Smooth muscle cell (in vitro differentiated cells): ENCODE results near the gene PBXIP1. TPM values are rescaled to one million over a fixed set of nuclear protein-coding genes. Genes with fewer than 3 reads are reported as not detected.
"Not testable (repeated sequence)": the region's sequence is repeated elsewhere in the genome, so short reads cannot be mapped to it uniquely, and the experiment has no call there.

Experiments
- DNase-seq: peaks from one replicate; lab custom pipeline; 2025; ENCODE audit not compliant: unreplicated experiment; lab: John Stamatoyannopoulos, UW
- H2AFZ ChIP-seq: fragments of 200-600 bp; sonication (generic); 2 replicates; pipeline ENCODE4 v1.6.0; 2016; ENCODE audit warnings: antibody characterized with exemption, low read depth, mild to moderate bottlenecking
- H3F3A ChIP-seq: fragments of 200-600 bp; sonication (generic); 2 replicates; pipeline ENCODE4 v1.6.0; 2017; ENCODE audit warnings: antibody characterized with exemption, low read depth
- H3K27ac ChIP-seq: fragments of 200-600 bp; sonication (generic); 2 replicates; pipeline ENCODE4 v1.5.1; 2016; ENCODE audit warnings: low read depth, mild to moderate bottlenecking
- H3K27me3 ChIP-seq: fragments of 200-600 bp; sonication (generic); 2 replicates; pipeline ENCODE4 v1.6.1; 2016; ENCODE audit warnings: low read depth, mild to moderate bottlenecking
- H3K36me3 ChIP-seq: fragments of 200-600 bp; sonication (generic); 2 replicates; pipeline ENCODE4 v1.5.1; 2016; ENCODE audit warnings: low read depth
- H3K4me1 ChIP-seq: fragments of 200-600 bp; sonication (generic); 2 replicates; pipeline ENCODE4 v1.5.1; 2016; ENCODE audit warnings: low read depth
- H3K4me2 ChIP-seq: fragments of 200-600 bp; sonication (generic); 2 replicates; pipeline ENCODE4 v1.6.0; 2016; ENCODE audit warnings: mild to moderate bottlenecking
- H3K4me3 ChIP-seq: fragments of 200-600 bp; sonication (generic); 2 replicates; pipeline ENCODE4 v1.5.1; 2016; ENCODE audit warnings: mild to moderate bottlenecking
- H3K79me2 ChIP-seq: fragments of 200-600 bp; sonication (generic); 2 replicates; pipeline ENCODE4 v1.6.0; 2016; ENCODE audit warnings: low read depth, mild to moderate bottlenecking
- H3K9ac ChIP-seq: fragments of 200-600 bp; sonication (generic); 2 replicates; pipeline ENCODE4 v1.6.0; 2016; ENCODE audit warnings: low read depth
- H3K9me3 ChIP-seq: fragments of 200-600 bp; sonication (generic); replicated peaks from 2 replicates; pipeline ENCODE4 v1.5.1; 2016; ENCODE audit warnings: low read depth
- H4K20me1 ChIP-seq: fragments of 200-600 bp; sonication (generic); 2 replicates; pipeline ENCODE4 v1.6.0; 2016; ENCODE audit warnings: low read depth
- WGBS: methylation state at CpG from one replicate; pipeline ENCODE4 v1.1.7; 2016; ENCODE audit warnings: low lambda C conversion rate; 5-methylcytosine and 5-hydroxymethylcytosine counted together
- polyA plus RNA-seq: library from polyadenylated mRNA; unstranded; fragments of >200 nt; fragmentation: Nextera tagmentation; extraction: Ambion mirVana; gene quantifications from 2 replicates; pipeline ENCODE4 v1.2.1, GENCODE V29; 2016
- total RNA-seq: library from RNA; depleted of rRNA; stranded (reverse); fragments of >200 nt; gene quantifications from 2 replicates; pipeline ENCODE4 v1.2.3, GENCODE V29; 2014
- TF ChIP-seq, protein P1 (sequence below): fragments of 200-600 bp; sonication (generic); IDR thresholded peaks from 2 replicates; pipeline ENCODE4 v1.5.1; 2017; ENCODE audit warnings: borderline replicate concordance, mild to moderate bottlenecking, antibody characterized with exemption; ENCODE audit not compliant: insufficient read depth, poor library complexity, severe bottlenecking

Gene PBXIP1
- total and polyA plus RNA-seq, 2 experiments from 2014 or later = 40.5 to 41.9 TPM

DNA sequence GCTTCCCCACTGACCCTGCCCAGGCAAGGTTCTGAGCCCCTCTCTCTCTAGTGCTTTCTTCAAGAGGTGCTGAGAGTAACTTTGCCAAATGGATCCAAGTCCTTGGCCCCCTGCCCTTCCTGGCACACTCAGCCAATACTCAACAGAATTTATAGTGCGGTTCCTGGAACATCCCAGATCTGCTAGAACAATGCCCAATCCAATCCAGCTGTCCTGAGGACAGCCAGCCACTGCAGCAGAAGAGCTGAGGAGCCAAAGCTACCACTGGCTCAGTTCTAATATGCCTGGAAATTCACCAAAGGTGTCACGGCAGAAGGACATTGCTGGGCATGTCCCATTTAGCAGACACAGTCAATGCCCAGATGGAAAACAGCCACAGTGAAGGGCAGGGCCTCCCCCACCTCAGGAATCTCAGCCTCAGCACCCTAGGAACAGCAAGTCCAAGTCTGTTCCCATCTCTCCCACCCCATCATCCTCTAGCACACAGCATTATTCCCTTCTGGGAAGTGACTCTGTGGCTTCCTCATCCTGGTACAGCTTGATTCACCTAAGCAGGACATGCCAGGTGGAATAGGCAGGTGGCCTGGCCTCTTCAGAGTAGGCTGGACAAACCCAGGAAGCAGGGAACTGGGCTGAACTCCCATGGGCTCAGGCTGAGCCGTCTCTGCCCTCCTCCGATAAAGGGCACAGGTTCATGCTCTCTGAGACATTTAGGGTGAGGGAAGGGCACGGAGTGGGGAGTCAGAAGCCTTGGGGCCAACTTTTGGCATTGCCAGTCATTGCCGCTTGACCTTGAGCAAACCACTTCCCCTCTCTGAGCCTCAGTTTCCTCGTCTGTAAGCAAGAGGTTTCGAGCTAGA, 44.0 kb downstream of the PBXIP1 start:
- H3F3A ChIP-seq = no peaks in the 10 kb centered on the region
- no peak overlapping the region for H3K4me2 ChIP-seq
- no peak overlapping the region for H2AFZ ChIP-seq
- H3K36me3 ChIP-seq = no peaks in the 10 kb centered on the region
- H3K4me1 ChIP-seq = no peaks in the 10 kb centered on the region
- no peak overlapping the region for H3K27ac ChIP-seq
- WGBS = 91% methylated on average over 8 of the region's 8 CpGs
- H3K79me2 ChIP-seq = no peaks in the 10 kb centered on the region
- no peaks in the 10 kb centered on the region for H3K27me3 ChIP-seq
- TF ChIP-seq, protein P1, sequence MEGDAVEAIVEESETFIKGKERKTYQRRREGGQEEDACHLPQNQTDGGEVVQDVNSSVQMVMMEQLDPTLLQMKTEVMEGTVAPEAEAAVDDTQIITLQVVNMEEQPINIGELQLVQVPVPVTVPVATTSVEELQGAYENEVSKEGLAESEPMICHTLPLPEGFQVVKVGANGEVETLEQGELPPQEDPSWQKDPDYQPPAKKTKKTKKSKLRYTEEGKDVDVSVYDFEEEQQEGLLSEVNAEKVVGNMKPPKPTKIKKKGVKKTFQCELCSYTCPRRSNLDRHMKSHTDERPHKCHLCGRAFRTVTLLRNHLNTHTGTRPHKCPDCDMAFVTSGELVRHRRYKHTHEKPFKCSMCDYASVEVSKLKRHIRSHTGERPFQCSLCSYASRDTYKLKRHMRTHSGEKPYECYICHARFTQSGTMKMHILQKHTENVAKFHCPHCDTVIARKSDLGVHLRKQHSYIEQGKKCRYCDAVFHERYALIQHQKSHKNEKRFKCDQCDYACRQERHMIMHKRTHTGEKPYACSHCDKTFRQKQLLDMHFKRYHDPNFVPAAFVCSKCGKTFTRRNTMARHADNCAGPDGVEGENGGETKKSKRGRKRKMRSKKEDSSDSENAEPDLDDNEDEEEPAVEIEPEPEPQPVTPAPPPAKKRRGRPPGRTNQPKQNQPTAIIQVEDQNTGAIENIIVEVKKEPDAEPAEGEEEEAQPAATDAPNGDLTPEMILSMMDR = no peak
- no peaks in the 10 kb centered on the region for H4K20me1 ChIP-seq
- H3K9ac ChIP-seq = no peak overlapping the region
- peaks cover 3% of the 10 kb centered on the region for H3K9me3 ChIP-seq
- no peak for DNase-seq
- no peak overlapping the region for H3K4me3 ChIP-seq

DNA sequence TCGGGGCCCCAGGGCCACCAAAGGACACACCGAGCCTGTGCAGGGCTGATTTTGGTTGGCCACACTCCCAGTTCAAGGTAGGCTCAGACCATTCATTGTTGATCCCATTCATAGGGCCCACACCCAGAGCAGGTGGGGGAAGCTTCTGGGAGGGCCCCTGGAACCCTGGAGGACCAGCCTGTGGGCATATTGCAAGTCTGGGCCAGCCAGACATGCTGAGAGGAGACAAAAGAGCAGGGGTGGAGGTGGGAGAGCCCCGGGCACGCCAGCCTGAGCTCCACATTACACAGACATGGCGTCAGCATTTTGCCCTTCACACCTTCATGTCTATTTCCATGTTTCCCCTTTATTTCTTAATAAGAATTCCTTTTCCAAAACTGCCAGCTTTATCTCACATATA, 45.0 kb downstream of the PBXIP1 start:
- Histone ChIP-seq H3K9me3 (peaks cover 3% of the 10 kb centered on the region), H3F3A (no peaks in the 10 kb centered on the region), H3K27ac (no peak overlapping the region), H3K36me3 (no peaks in the 10 kb centered on the region), H3K27me3 (no peaks in the 10 kb centered on the region), H4K20me1 (no peaks in the 10 kb centered on the region), H3K4me3 (no peak overlapping the region), H3K4me2 (no peak overlapping the region), H3K79me2 (no peaks in the 10 kb centered on the region), H3K4me1 (no peaks in the 10 kb centered on the region), H3K9ac (no peak overlapping the region), H2AFZ (no peak overlapping the region)
- TF ChIP-seq, protein P1 = no peak
- 83% methylated on average over 5 of the region's 5 CpGs for whole genome bisulfite sequencing
- DNase-seq = no peak

DNA sequence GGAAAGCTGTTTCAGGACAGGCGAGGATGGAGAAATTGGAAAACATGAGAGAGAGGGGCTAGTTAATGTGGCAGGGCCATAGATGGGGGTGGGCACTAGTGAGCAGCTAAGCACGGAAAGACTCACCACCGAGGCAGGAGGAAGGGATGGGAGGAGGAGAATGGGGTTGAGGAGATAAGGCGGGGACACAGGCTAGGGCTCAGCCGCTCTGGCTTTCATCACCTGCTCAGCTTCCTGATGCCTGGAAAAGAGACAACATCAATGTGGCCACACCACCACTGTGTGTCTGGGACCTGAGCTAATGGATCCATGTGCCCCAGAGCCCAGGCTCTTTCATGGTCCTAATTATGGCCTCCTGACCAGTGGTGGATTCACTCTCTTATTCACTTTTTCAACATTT, 47.0 kb downstream of the PBXIP1 start:
- no peaks in the 10 kb centered on the region for H4K20me1 ChIP-seq
- no peak overlapping the region for H3K9ac ChIP-seq
- H3K79me2 ChIP-seq = no peaks in the 10 kb centered on the region
- no peak overlapping the region for H3K4me3 ChIP-seq
- H3K4me2 ChIP-seq = no peak overlapping the region
- no peaks in the 10 kb centered on the region for H3K27me3 ChIP-seq
- no peaks in the 10 kb centered on the region for H3K36me3 ChIP-seq
- H2AFZ ChIP-seq = no peak overlapping the region
- H3K4me1 ChIP-seq = no peaks in the 10 kb centered on the region
- TF ChIP-seq, protein P1 = no peak
- H3K27ac ChIP-seq = no peak overlapping the region
- H3K9me3 ChIP-seq = peaks cover 3% of the 10 kb centered on the region
- WGBS = 92% methylated on average over 5 of the region's 5 CpGs
- H3F3A ChIP-seq = no peaks in the 10 kb centered on the region
- DNase-seq = no peak

DNA sequence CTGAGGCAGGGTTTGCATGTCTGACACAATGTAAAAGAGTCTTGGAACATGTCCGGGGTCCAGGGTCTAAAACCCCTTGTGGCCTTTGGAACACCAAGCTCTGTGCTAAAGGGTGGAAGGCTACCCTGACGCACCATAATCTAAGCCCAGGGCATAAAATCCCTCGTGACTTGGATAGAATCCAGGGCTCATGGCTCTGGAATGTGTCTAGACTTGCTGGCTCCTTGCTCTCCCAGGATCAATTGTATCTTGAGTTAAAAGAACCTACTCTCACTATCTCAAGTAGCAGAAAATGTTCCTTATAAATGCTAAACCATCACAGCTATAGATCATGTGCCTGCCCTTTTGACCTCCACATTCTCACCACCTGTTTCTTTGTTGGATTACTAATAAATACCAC, 47.8 kb downstream of the PBXIP1 start:
- DNase-seq, H3K9me3 ChIP-seq, H3K4me3 ChIP-seq, H3K27me3 ChIP-seq, H3K4me2 ChIP-seq, H2AFZ ChIP-seq, H3K79me2 ChIP-seq, H3K27ac ChIP-seq, H4K20me1 ChIP-seq, H3K9ac ChIP-seq, H3K4me1 ChIP-seq, H3K36me3 ChIP-seq, H3F3A ChIP-seq: not testable (repeated sequence)
- 79% methylated on average over 3 of the region's 3 CpGs for WGBS
